Liver (tissue), 9 donors: Measurements from ENCODE around the gene DUSP10. TPM values are rescaled to one million over a fixed set of nuclear protein-coding genes. Genes with fewer than 3 reads are reported as not detected.

Experiments used
- DNase-seq: peaks from one replicate; pipeline ENCODE4 v3.0.0-alpha.2; 2017; ENCODE audit warnings: low spot score
- H3K27ac ChIP-seq, 2 donors: one replicate each; pipeline ENCODE4 v1.7.0; 2013; ENCODE audit warnings: inconsistent platforms in 2 of 2, low read length in 2 of 2, control low read depth in 1 of 2, low read depth in 1 of 2, mild to moderate bottlenecking in 1 of 2
- H3K27me3 ChIP-seq, 4 donors: one replicate each; pipeline versions ENCODE4 v1.6.1 to v1.7.0; 2013; ENCODE audit warnings: low read length in 3 of 4, inconsistent platforms in 1 of 4, mild to moderate bottlenecking in 1 of 4, moderate library complexity in 1 of 4; ENCODE audit not compliant: control insufficient read depth in 4 of 4, insufficient read depth in 4 of 4
- H3K36me3 ChIP-seq, 4 donors: one replicate each; pipeline versions ENCODE4 v1.6.1 to v1.7.0; 2013; ENCODE audit warnings: low read length in 3 of 4, mild to moderate bottlenecking in 3 of 4, low read depth in 1 of 4, moderate library complexity in 1 of 4; ENCODE audit not compliant: control insufficient read depth in 4 of 4, insufficient read depth in 3 of 4
- H3K4me1 ChIP-seq, 4 donors: one replicate each; pipeline versions ENCODE4 v1.6.1 to v1.7.0; 2013; ENCODE audit warnings: low read length in 3 of 4, mild to moderate bottlenecking in 3 of 4, moderate library complexity in 1 of 4; ENCODE audit not compliant: control insufficient read depth in 4 of 4, insufficient read depth in 4 of 4
- H3K4me3 ChIP-seq, 3 donors: one replicate each; pipeline versions ENCODE4 v1.6.1 to v1.7.0; 2013; ENCODE audit warnings: low read length in 3 of 3, control low read depth in 1 of 3, low read depth in 1 of 3, mild to moderate bottlenecking in 1 of 3
- H3K9ac ChIP-seq, 2 donors: one replicate each; pipeline ENCODE4 v1.7.0; 2013; ENCODE audit warnings: low read length in 2 of 2, mild to moderate bottlenecking in 2 of 2, moderate library complexity in 2 of 2, control low read depth in 1 of 2, low read depth in 1 of 2
- H3K9me3 ChIP-seq, 4 donors: one replicate each; pipeline versions ENCODE4 v1.6.1 to v1.7.0; 2013; ENCODE audit warnings: low read length in 3 of 4; ENCODE audit not compliant: control insufficient read depth in 4 of 4
- EGR1 ChIP-seq, 2 donors: IDR thresholded peaks; 2 replicates each; pipeline ENCODE4 v1.6.1; 2016 to 2018; ENCODE audit warnings: antibody characterized with exemption in 2 of 2, low read depth in 2 of 2
- FOXA1 ChIP-seq: IDR thresholded peaks from 2 replicates; pipeline ENCODE4 v1.6.1; 2016; ENCODE audit warnings: antibody characterized with exemption
- FOXA2 ChIP-seq: IDR thresholded peaks from 2 replicates; pipeline ENCODE4 v1.6.1; 2016; ENCODE audit warnings: antibody characterized with exemption
- GABPA ChIP-seq, 2 donors: IDR thresholded peaks in 1 of 2; conservative IDR thresholded peaks in 1 of 2; 2 replicates each; pipeline ENCODE4 v1.6.1; 2016; ENCODE audit warnings: antibody characterized with exemption in 2 of 2, mild to moderate bottlenecking in 1 of 2, moderate library complexity in 1 of 2
- HNF4A ChIP-seq, 2 donors: conservative IDR thresholded peaks; 2 replicates each; pipeline ENCODE4 v1.6.1; 2016; ENCODE audit warnings: antibody characterized with exemption in 2 of 2, mild to moderate bottlenecking in 2 of 2
- HNF4G ChIP-seq: IDR thresholded peaks from 2 replicates; pipeline ENCODE4 v1.6.1; 2016; ENCODE audit warnings: antibody characterized with exemption
- JUND ChIP-seq, 2 donors: IDR thresholded peaks; 2 replicates each; pipeline ENCODE4 v1.6.1; 2016; ENCODE audit warnings: antibody characterized with exemption in 2 of 2
- NR2F2 ChIP-seq: IDR thresholded peaks from 2 replicates; pipeline ENCODE4 v1.6.1; 2016; ENCODE audit warnings: antibody characterized with exemption
- RAD21 ChIP-seq, 2 donors: IDR thresholded peaks; 2 replicates each; pipeline ENCODE4 v1.6.1; 2016; ENCODE audit warnings: antibody characterized with exemption in 2 of 2, mild to moderate bottlenecking in 2 of 2
- RXRA ChIP-seq, 2 donors: IDR thresholded peaks; 2 replicates each; pipeline ENCODE4 v1.6.1; 2017 to 2018; ENCODE audit warnings: antibody characterized with exemption in 2 of 2, mild to moderate bottlenecking in 1 of 2
- SP1 ChIP-seq: IDR thresholded peaks from 2 replicates; pipeline ENCODE4 v1.6.1; 2018; ENCODE audit warnings: antibody characterized with exemption, mild to moderate bottlenecking
- TAF1 ChIP-seq: conservative IDR thresholded peaks from 2 replicates; pipeline ENCODE4 v1.6.1; 2016; ENCODE audit warnings: antibody characterized with exemption, mild to moderate bottlenecking
- YY1 ChIP-seq: IDR thresholded peaks from 2 replicates; pipeline ENCODE4 v1.6.1; 2016; ENCODE audit warnings: antibody characterized with exemption, mild to moderate bottlenecking
- WGBS: extraction: QIAGEN DNeasy Blood & Tissue Kit; methylation state at CpG from one replicate; pipeline ENCODE4 v1.1.7; 2013; 5-methylcytosine and 5-hydroxymethylcytosine counted together
- polyA plus RNA-seq, 2 donors: library from polyadenylated mRNA; stranded (reverse) in 1 of 2; unstranded in 1 of 2; fragments of 200-250 nt in 1 of 2; fragments of >200 nt in 1 of 2; fragmentation: Nextera tagmentation in 1 of 2; extraction: Ambion mirVana in 1 of 2; gene quantifications; one replicate each; pipeline versions ENCODE4 v1.2.1 to v1.2.3, GENCODE V29; 2013 to 2015
- total RNA-seq, 2 donors: library from RNA; depleted of rRNA; stranded (reverse); fragments of >200 nt; gene quantifications; one replicate each; pipeline ENCODE4 v1.2.3, GENCODE V29; 2014
- TF ChIP-seq, protein P1 (sequence below): IDR thresholded peaks from 2 replicates; pipeline ENCODE4 v1.6.1; 2016; ENCODE audit warnings: antibody characterized with exemption
- TF ChIP-seq, protein P2 (sequence below): IDR thresholded peaks from 2 replicates; pipeline ENCODE4 v1.6.1; 2016; ENCODE audit warnings: antibody characterized with exemption
- TF ChIP-seq, protein P3 (sequence below): fragments of 150-350 bp; IDR thresholded peaks from 2 replicates; pipeline ENCODE4 v1.5.1; 2017; ENCODE audit warnings: improper control_type of control experiment, low read depth, low read length; ENCODE audit not compliant: missing input control
- TF ChIP-seq, protein P4 (sequence below): IDR thresholded peaks from 2 replicates; pipeline ENCODE4 v1.6.1; 2016; ENCODE audit warnings: antibody characterized with exemption, mild to moderate bottlenecking
- TF ChIP-seq, protein P5 (sequence below): IDR thresholded peaks from 2 replicates; pipeline ENCODE4 v1.6.1; 2016; ENCODE audit warnings: antibody characterized with exemption
- donor health status: healthy.
- donor health status: healthy.
- donor health status: healthy.
- donor health status: healthy.
- donor health status: healthy.

Gene DUSP10
- total and polyA plus RNA-seq, 4 donors = 6.7 to 15.4 (median 10.7) TPM

DNA sequence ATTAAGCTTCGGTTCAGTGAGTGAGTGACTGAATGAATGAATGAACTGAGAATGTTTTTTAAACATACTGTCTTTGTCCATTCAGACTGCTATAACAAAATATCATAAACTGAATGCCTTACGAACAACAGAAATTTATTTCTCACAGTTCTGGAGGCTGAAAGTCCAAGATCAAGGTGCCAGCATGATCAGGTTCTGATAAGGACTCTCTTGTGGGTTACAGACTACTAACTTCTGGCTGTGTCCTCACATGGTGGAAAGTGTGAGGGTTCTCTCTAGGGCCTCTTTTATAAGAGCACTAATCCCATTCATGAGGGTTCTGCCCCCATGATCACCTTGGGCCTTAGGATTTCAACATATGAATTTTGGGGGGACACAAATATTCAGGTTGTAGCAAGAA, 7.1 kb upstream of the DUSP10 start:
- over 99% methylated on average over 2 of the region's 2 CpGs for WGBS
- H3K27ac ChIP-seq = no peak overlapping the region
- TF ChIP-seq TAF1 (no peak), SP1 (no peak), FOXA2 (no peak), HNF4A (conservative IDR thresholded peaks at IDR 0.05) (no peak), JUND (IDR thresholded peaks at IDR 0.05) (no peak), EGR1 (IDR thresholded peaks at IDR 0.05; ENCODE audit: low read depth in 2 of 2) (no peak), YY1 (no peak), FOXA1 (no peak), HNF4G (no peak), GABPA (IDR thresholded peaks at IDR 0.05 in 1 of 2, conservative IDR thresholded peaks at IDR 0.05 in 1 of 2) (no peak), NR2F2 (no peak), RAD21 (IDR thresholded peaks at IDR 0.05) (no peak)
- TF ChIP-seq, protein P1, sequence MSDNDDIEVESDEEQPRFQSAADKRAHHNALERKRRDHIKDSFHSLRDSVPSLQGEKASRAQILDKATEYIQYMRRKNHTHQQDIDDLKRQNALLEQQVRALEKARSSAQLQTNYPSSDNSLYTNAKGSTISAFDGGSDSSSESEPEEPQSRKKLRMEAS = no peak
- TF ChIP-seq, protein P2, sequence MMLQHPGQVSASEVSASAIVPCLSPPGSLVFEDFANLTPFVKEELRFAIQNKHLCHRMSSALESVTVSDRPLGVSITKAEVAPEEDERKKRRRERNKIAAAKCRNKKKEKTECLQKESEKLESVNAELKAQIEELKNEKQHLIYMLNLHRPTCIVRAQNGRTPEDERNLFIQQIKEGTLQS = no peak
- TF ChIP-seq, protein P3, sequence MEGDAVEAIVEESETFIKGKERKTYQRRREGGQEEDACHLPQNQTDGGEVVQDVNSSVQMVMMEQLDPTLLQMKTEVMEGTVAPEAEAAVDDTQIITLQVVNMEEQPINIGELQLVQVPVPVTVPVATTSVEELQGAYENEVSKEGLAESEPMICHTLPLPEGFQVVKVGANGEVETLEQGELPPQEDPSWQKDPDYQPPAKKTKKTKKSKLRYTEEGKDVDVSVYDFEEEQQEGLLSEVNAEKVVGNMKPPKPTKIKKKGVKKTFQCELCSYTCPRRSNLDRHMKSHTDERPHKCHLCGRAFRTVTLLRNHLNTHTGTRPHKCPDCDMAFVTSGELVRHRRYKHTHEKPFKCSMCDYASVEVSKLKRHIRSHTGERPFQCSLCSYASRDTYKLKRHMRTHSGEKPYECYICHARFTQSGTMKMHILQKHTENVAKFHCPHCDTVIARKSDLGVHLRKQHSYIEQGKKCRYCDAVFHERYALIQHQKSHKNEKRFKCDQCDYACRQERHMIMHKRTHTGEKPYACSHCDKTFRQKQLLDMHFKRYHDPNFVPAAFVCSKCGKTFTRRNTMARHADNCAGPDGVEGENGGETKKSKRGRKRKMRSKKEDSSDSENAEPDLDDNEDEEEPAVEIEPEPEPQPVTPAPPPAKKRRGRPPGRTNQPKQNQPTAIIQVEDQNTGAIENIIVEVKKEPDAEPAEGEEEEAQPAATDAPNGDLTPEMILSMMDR = no peak
- TF ChIP-seq, protein P4, sequence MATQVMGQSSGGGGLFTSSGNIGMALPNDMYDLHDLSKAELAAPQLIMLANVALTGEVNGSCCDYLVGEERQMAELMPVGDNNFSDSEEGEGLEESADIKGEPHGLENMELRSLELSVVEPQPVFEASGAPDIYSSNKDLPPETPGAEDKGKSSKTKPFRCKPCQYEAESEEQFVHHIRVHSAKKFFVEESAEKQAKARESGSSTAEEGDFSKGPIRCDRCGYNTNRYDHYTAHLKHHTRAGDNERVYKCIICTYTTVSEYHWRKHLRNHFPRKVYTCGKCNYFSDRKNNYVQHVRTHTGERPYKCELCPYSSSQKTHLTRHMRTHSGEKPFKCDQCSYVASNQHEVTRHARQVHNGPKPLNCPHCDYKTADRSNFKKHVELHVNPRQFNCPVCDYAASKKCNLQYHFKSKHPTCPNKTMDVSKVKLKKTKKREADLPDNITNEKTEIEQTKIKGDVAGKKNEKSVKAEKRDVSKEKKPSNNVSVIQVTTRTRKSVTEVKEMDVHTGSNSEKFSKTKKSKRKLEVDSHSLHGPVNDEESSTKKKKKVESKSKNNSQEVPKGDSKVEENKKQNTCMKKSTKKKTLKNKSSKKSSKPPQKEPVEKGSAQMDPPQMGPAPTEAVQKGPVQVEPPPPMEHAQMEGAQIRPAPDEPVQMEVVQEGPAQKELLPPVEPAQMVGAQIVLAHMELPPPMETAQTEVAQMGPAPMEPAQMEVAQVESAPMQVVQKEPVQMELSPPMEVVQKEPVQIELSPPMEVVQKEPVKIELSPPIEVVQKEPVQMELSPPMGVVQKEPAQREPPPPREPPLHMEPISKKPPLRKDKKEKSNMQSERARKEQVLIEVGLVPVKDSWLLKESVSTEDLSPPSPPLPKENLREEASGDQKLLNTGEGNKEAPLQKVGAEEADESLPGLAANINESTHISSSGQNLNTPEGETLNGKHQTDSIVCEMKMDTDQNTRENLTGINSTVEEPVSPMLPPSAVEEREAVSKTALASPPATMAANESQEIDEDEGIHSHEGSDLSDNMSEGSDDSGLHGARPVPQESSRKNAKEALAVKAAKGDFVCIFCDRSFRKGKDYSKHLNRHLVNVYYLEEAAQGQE = no peak
- TF ChIP-seq, protein P5, sequence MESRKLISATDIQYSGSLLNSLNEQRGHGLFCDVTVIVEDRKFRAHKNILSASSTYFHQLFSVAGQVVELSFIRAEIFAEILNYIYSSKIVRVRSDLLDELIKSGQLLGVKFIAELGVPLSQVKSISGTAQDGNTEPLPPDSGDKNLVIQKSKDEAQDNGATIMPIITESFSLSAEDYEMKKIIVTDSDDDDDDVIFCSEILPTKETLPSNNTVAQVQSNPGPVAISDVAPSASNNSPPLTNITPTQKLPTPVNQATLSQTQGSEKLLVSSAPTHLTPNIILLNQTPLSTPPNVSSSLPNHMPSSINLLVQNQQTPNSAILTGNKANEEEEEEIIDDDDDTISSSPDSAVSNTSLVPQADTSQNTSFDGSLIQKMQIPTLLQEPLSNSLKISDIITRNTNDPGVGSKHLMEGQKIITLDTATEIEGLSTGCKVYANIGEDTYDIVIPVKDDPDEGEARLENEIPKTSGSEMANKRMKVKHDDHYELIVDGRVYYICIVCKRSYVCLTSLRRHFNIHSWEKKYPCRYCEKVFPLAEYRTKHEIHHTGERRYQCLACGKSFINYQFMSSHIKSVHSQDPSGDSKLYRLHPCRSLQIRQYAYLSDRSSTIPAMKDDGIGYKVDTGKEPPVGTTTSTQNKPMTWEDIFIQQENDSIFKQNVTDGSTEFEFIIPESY = no peak
- no peaks in the 10 kb centered on the region for H3K9me3 ChIP-seq
- H3K9ac ChIP-seq = no peak overlapping the region
- no peaks in the 10 kb centered on the region for H3K27me3 ChIP-seq
- no peaks in the 10 kb centered on the region for H3K36me3 ChIP-seq
- no peaks in the 10 kb centered on the region for H3K4me1 ChIP-seq
- H3K4me3 ChIP-seq = no peak overlapping the region
- no peak for DNase-seq

DNA sequence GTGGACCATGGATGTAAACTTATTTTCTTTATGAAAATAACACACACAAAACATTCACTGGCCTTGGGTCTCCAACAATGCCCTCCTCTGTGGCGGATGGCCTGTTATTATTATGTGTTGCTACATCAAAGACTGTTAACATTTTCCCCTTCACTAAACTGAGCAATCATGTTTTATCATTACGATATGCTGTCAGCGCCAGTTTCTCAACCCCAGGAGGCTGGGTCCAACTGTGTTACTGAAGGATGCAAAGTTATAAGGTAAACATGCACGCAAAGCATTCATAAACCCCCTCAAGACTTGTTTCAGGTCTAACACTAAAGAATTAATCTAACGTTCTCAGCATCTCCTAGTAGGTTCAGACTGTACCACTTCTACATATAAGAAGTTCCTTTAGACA, 6.0 kb upstream of the DUSP10 start:
- no peak overlapping the region for H3K27ac ChIP-seq
- no peaks in the 10 kb centered on the region for H3K36me3 ChIP-seq
- no peak overlapping the region for H3K9ac ChIP-seq
- no peaks in the 10 kb centered on the region for H3K27me3 ChIP-seq
- no peak for DNase-seq
- 92% methylated on average over 5 of the region's 5 CpGs for WGBS
- peaks cover 0 to 6% (median 3%) of the 10 kb centered on the region in 4 donors for H3K4me1 ChIP-seq
- H3K9me3 ChIP-seq = no peaks in the 10 kb centered on the region
- H3K4me3 ChIP-seq = no peak overlapping the region
- TF ChIP-seq, protein P3 = no peak
- TF ChIP-seq SP1 = no peak
- TF ChIP-seq FOXA2 = no peak
- no peak for TF ChIP-seq EGR1 (IDR thresholded peaks at IDR 0.05; ENCODE audit: low read depth in 2 of 2)
- no peak for TF ChIP-seq RXRA (IDR thresholded peaks at IDR 0.05)
- TF ChIP-seq, protein P1 = no peak
- TF ChIP-seq RAD21 (IDR thresholded peaks at IDR 0.05) = no peak
- no peak for TF ChIP-seq GABPA (IDR thresholded peaks at IDR 0.05 in 1 of 2, conservative IDR thresholded peaks at IDR 0.05 in 1 of 2)
- TF ChIP-seq, protein P4 = no peak
- TF ChIP-seq JUND (IDR thresholded peaks at IDR 0.05) = no peak
